Measurements from ENCODE around the gene CSNK1G1.
"Not testable (repeated sequence)": the region's sequence is repeated elsewhere in the genome, so short reads cannot be mapped to it uniquely, and the experiment has no call there.

The CSNK1G1 gene

GRCh38 chr15:64279131-64279530 lies 76.8 kb downstream of the CSNK1G1 start:
- no peak overlapping the region for H3K27ac ChIP-seq
- H3K4me1 ChIP-seq: no peaks in the 10 kb centered on the region
- no peak overlapping the region for H3K4me2 ChIP-seq (ENCODE audit: low read length)
- no peaks in the 10 kb centered on the region for H3K36me3 ChIP-seq (ENCODE audit: control insufficient read depth, insufficient read depth, low read length)
- no peak overlapping the region for H3K4me3 ChIP-seq (ENCODE audit: low read depth, low read length)
- H3K9ac ChIP-seq: no peak overlapping the region
- H3K79me2 ChIP-seq: peaks cover 6% of the 10 kb centered on the region
- no peaks in the 10 kb centered on the region for H3K27me3 ChIP-seq (ENCODE audit: control insufficient read depth, insufficient read depth, low read length)
- no peak overlapping the region for H2AFZ ChIP-seq
- no peak for TF ChIP-seq CTCF (IDR thresholded peaks at IDR 0.05)
- no peaks in the 10 kb centered on the region for H3K9me3 ChIP-seq (ENCODE audit: control insufficient read depth, low read length)

DNA sequence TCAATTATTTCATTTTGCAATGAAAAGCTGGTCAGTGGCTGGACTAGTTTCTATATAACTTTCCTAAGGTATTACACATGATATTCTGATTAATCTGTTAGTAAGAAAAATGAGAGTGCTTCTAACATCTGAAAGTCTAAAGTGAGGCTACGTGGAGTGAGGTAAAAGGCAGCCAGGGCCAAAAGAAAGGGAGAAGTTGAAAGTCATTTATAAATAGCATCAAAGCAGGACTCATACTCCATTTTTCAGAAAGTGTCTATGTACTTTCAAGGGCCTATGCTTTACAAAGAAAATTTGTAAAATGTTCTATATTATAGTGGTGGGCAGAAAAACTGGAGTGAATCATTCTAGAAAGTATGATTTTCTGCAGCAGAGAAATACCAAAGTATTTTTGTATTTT lies 80.0 kb downstream of the CSNK1G1 start:
- no peaks in the 10 kb centered on the region for H3K79me2 ChIP-seq
- no peak overlapping the region for H3K4me3 ChIP-seq (ENCODE audit: low read depth, low read length)
- no peak overlapping the region for H3K9ac ChIP-seq
- no peaks in the 10 kb centered on the region for H3K36me3 ChIP-seq (ENCODE audit: control insufficient read depth, insufficient read depth, low read length)
- TF ChIP-seq CTCF (IDR thresholded peaks at IDR 0.05): no peak
- no peak overlapping the region for H3K4me2 ChIP-seq (ENCODE audit: low read length)
- no peak overlapping the region for H3K27ac ChIP-seq
- H2AFZ ChIP-seq: no peak overlapping the region
- no peaks in the 10 kb centered on the region for H3K27me3 ChIP-seq (ENCODE audit: control insufficient read depth, insufficient read depth, low read length)
- no peaks in the 10 kb centered on the region for H3K9me3 ChIP-seq (ENCODE audit: control insufficient read depth, low read length)
- no peaks in the 10 kb centered on the region for H3K4me1 ChIP-seq

GRCh38 chr15:64274341-64274950 lies 81.5 kb downstream of the CSNK1G1 start:
- H3K36me3 ChIP-seq (ENCODE audit: control insufficient read depth, insufficient read depth, low read length): no peaks in the 10 kb centered on the region
- no peak overlapping the region for H3K4me2 ChIP-seq (ENCODE audit: low read length)
- no peak overlapping the region for H2AFZ ChIP-seq
- H3K79me2 ChIP-seq: no peaks in the 10 kb centered on the region
- no peak overlapping the region for H3K27ac ChIP-seq
- no peak overlapping the region for H3K4me3 ChIP-seq (ENCODE audit: low read depth, low read length)
- TF ChIP-seq CTCF (IDR thresholded peaks at IDR 0.05): no peak
- H3K4me1 ChIP-seq: no peaks in the 10 kb centered on the region
- H3K9ac ChIP-seq: no peak overlapping the region
- no peaks in the 10 kb centered on the region for H3K9me3 ChIP-seq (ENCODE audit: control insufficient read depth, low read length)
- no peaks in the 10 kb centered on the region for H3K27me3 ChIP-seq (ENCODE audit: control insufficient read depth, insufficient read depth, low read length)

GRCh38 chr15:64267331-64267973 lies 88.5 kb downstream of the CSNK1G1 start:
- Histone ChIP-seq H3K79me2 (no peaks in the 10 kb centered on the region), H3K9me3 (ENCODE audit: control insufficient read depth, low read length) (no peaks in the 10 kb centered on the region), H3K36me3 (ENCODE audit: control insufficient read depth, insufficient read depth, low read length) (no peaks in the 10 kb centered on the region), H3K27me3 (ENCODE audit: control insufficient read depth, insufficient read depth, low read length) (no peaks in the 10 kb centered on the region), H2AFZ (no peak overlapping the region), H3K27ac (no peak overlapping the region), H3K4me1 (no peaks in the 10 kb centered on the region), H3K4me3 (ENCODE audit: low read depth, low read length) (no peak overlapping the region), H3K4me2 (ENCODE audit: low read length) (no peak overlapping the region), H3K9ac (no peak overlapping the region)
- no peak for TF ChIP-seq CTCF (IDR thresholded peaks at IDR 0.05)

- H3K27ac ChIP-seq; H3K4me1 ChIP-seq; H3K4me3 ChIP-seq (ENCODE audit: low read depth, low read length); H3K9ac ChIP-seq; H3K27me3 ChIP-seq (ENCODE audit: control insufficient read depth, insufficient read depth, low read length); H3K4me2 ChIP-seq (ENCODE audit: low read length); H3K9me3 ChIP-seq (ENCODE audit: control insufficient read depth, low read length); H2AFZ ChIP-seq; H3K79me2 ChIP-seq; H3K36me3 ChIP-seq (ENCODE audit: control insufficient read depth, insufficient read depth, low read length): not testable (repeated sequence)
Measured at GRCh38 chr15:64265188-64265587, 90.8 kb downstream of the CSNK1G1 start.
